ENCODE results near the gene TMEM183A.
A peak's percentile ranks its signal among the peaks of the same experiment; 100 is the strongest.

TMEM183A gene

DNA sequence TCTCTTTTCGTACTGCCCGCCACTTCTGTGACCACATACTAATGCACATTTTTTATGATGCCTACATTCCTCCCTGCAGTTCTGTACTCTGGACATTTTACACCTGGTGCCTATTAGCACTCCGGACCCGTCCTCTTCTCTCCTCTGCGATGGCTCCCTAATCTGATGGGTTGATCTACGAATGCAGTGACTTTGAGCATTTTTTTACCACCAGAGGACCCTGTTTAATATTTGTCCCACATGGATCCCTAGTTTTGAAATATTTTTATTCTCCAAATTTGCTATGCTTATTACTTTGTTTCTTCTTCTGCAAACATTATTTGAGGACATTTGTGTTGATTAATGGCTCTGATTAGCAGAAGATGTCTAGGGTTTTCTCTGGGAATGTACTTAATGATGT is 24.3 kb downstream of the TMEM183A start:
- no peak for DNase-seq (ENCODE audit: low read depth)

- DNase-seq (ENCODE audit: low read depth): no peak
Observed at GRCh38 chr1:203033287-203033686, 26.1 kb downstream of the TMEM183A start.

- no peak for DNase-seq (ENCODE audit: low read depth)
Observed at GRCh38 chr1:203033917-203034316, 26.7 kb downstream of the TMEM183A start.

DNA sequence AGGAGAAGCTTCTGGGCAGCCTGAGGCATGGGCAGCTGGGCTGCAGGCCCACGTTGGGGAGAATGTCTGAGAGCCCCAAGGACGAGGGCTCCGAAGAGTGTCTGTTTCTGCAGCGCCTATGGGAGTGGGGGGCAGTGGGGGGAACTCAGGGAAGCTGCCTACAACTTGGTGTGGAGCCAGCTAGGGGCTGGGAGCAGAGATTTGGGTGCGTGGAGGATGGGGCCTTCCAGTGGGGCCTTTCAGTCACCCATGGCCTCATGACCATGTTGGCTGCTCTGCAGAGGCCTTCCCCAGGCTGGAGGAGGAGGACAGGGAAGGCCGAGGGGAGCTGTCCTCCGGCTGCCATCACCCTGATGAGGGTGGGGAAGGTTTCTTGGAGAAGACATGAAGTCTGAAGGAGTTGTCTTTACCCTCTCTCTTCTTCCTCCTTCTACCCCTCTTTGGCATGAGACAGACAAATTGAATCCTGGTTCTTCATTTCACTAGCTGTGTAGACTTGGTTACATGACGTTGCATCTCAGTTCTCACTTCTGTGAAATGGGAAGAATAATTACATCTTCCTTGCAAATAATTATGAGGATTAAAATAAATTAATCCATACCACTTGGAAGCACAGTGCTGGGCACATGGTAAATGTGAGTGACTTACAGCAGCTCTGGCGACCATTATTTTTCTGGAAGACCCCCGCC is 27.4 kb downstream of the TMEM183A start:
- no peak for DNase-seq (ENCODE audit: low read depth)

DNA sequence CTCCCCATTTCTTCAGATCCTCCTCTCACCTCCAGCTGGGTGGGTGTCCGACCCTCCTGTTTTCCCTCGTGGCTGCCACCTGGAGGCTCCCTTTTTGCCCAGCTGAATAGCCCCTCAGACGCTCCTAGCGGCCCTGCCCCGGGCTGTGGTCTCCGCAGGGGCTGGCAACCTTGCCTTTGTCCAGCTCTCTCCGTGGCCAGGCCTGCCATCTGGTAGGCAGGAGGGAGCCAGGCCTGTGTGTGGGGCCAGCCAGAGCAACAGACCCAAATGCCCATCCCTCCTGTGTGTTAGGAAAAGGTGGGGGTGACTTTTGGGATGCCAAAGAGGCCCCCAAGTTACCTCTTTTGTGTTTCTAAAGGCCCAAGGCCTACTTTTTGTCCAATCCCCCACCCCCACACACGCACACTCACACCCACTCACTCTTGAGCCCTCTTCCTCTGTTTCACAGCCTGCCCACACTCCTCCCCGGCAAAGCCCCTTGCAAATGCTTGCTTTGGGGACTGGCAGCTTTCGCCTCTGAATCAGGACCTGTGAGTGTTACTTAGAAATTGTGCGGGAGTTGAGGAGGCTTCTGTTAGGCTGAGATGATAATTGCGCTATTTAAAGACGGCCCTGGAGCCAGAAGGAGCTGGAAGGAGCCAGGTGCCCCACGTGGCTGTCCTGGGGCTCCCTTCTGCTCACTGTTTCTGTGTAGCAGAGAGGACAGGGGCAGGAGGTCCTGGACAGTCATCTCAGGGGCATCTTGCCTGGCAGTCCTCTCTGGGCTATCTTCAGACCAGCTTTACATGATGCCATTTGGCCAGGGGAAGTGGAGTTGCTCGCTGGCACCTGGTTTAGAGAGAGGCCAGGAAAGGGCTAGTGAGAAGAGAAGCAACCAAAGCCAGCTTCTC is 28.2 kb downstream of the TMEM183A start:
- DNase-seq (ENCODE audit: low read depth): no peak

GRCh38 chr1:203036135-203036534 is 29.0 kb downstream of the TMEM183A start:
- DNase-seq (ENCODE audit: low read depth): no peak

- no peak for DNase-seq (ENCODE audit: low read depth)
Observed at GRCh38 chr1:203036537-203036936, 29.4 kb downstream of the TMEM183A start.

DNA sequence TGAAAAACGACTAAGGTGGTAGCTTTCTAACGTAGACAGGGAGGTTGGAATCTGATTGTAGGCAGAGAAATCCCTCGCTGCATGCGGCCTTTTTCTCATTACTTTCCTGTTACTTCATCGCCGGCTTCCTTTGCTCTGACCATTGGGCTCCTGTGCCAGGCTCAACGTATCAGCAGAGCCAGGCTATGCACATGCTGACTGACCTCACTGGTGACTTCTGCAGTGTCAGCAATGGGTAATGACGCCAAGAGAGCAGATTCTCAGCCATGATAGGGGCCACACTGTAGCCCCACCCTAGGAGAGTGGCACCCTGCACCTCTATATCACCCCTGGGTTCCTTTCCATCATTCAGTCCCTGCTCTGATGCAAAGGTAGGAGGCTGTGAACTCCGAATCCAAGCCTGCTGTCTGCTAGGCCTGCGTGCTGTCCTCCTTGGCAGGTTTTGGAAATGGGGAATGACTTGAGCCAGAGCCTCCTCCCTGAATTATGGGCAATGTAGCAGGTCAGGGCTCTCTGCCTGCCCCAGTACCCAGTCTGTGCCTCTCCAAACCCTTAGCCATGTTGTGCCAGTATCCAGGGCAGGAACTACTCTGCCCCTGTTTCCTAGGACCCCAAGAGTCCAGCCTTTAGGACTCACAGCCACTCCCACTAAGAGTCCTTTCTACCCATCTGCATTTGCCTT is 30.5 kb downstream of the TMEM183A start:
- no peak for DNase-seq (ENCODE audit: low read depth)

- DNase-seq (ENCODE audit: low read depth): no peak
Observed at GRCh38 chr1:203038217-203038741, 31.1 kb downstream of the TMEM183A start.

- DNase-seq (ENCODE audit: low read depth): peak; percentile 56
Observed at GRCh38 chr1:203038891-203039608, 31.9 kb downstream of the TMEM183A start.

GRCh38 chr1:203039609-203040512 is 32.7 kb downstream of the TMEM183A start:
- DNase-seq (ENCODE audit: low read depth): no peak

- DNase-seq (ENCODE audit: low read depth): no peak
Observed at GRCh38 chr1:203040513-203041275, 33.5 kb downstream of the TMEM183A start.

- no peak for DNase-seq (ENCODE audit: low read depth)
Observed at GRCh38 chr1:203041351-203041932, 34.3 kb downstream of the TMEM183A start.

GRCh38 chr1:203043830-203044545 is 36.8 kb downstream of the TMEM183A start:
- no peak for DNase-seq (ENCODE audit: low read depth)

GRCh38 chr1:203044546-203045250 is 37.5 kb downstream of the TMEM183A start:
- DNase-seq (ENCODE audit: low read depth): no peak

GRCh38 chr1:203045336-203045735 is 38.2 kb downstream of the TMEM183A start:
- no peak for DNase-seq (ENCODE audit: low read depth)

- DNase-seq (ENCODE audit: low read depth): no peak
Observed at GRCh38 chr1:203045821-203046594, 38.8 kb downstream of the TMEM183A start.
